OCI-M1 (cell line): ENCODE measurements around the gene FAM131C.
"Not testable (repeated sequence)": the region's sequence is repeated elsewhere in the genome, so short reads cannot be mapped to it uniquely, and the experiment has no call there.

Source experiments
- DNase-seq: peaks from one replicate; lab custom pipeline; 2025; lab: John Stamatoyannopoulos, UW

Gene FAM131C

GRCh38 chr1:16058394-16059120 lies 14.9 kb downstream of the FAM131C start:
- peak; percentile 12 for DNase-seq

GRCh38 chr1:16057314-16057915 lies 16.0 kb downstream of the FAM131C start:
- peak; percentile 16 for DNase-seq

GRCh38 chr1:16056521-16056912 lies 16.9 kb downstream of the FAM131C start:
- not testable (repeated sequence) for DNase-seq

GRCh38 chr1:16055613-16056520 lies 17.6 kb downstream of the FAM131C start:
- DNase-seq, result peak; percentile 89

GRCh38 chr1:16054598-16055540 lies 18.6 kb downstream of the FAM131C start:
- DNase-seq, result no peak

GRCh38 chr1:16053781-16054502 lies 19.5 kb downstream of the FAM131C start:
- peak; percentile 62 for DNase-seq

GRCh38 chr1:16051949-16052348 lies 21.5 kb downstream of the FAM131C start:
- DNase-seq, result not testable (repeated sequence)

GRCh38 chr1:16051039-16051438 lies 22.4 kb downstream of the FAM131C start:
- DNase-seq, result no peak

- DNase-seq, result no peak
These were observed 23.1 kb downstream of the FAM131C start for GRCh38 chr1:16050328-16050727.

GRCh38 chr1:16048573-16049189 lies 24.8 kb downstream of the FAM131C start:
- DNase-seq, result peak; percentile 84

- DNase-seq, result no peak
These were observed 25.5 kb downstream of the FAM131C start for GRCh38 chr1:16047791-16048475.

- no peak for DNase-seq
These were observed 26.6 kb downstream of the FAM131C start for GRCh38 chr1:16046842-16047241.

GRCh38 chr1:16043950-16044349 lies 29.5 kb downstream of the FAM131C start:
- DNase-seq, result no peak

- DNase-seq, result no peak
These were observed 29.9 kb downstream of the FAM131C start, which contains the start of gene CLCNKB for GRCh38 chr1:16043521-16043920. Gene CLCNKB, plus strand, starts transcription at chr1:16043782. Its CDS starts 711 bp downstream, at chr1:16044493.

GRCh38 chr1:16042654-16043053 lies 30.8 kb downstream of the FAM131C start:
- not testable (repeated sequence) for DNase-seq

- no peak for DNase-seq
These were observed 31.4 kb downstream of the FAM131C start for GRCh38 chr1:16042096-16042495.

- no peak for DNase-seq
These were observed 32.3 kb downstream of the FAM131C start for GRCh38 chr1:16041200-16041599.

GRCh38 chr1:16039871-16040270 lies 33.6 kb downstream of the FAM131C start:
- not testable (repeated sequence) for DNase-seq

- no peak for DNase-seq
These were observed 34.9 kb downstream of the FAM131C start for GRCh38 chr1:16038620-16038912.

- not testable (repeated sequence) for DNase-seq
These were observed 37.0 kb downstream of the FAM131C start for GRCh38 chr1:16036461-16036860.
